Astrocyte (in vitro differentiated cells and primary cell): ENCODE results near the gene ST14. TPM values are rescaled to one million over a fixed set of nuclear protein-coding genes. Genes with fewer than 3 reads are reported as not detected.

ENCODE experiments used
- DNase-seq: peaks from one replicate; pipeline ENCODE4 v3.0.0-alpha.2; 2010; ENCODE audit warnings: low read depth
- FAIRE-seq: peaks from 2 replicates; lab custom pipeline; 2011; peaks lifted over from hg19 to GRCh38; lab: Jason Lieb, UNC
- H2AFZ ChIP-seq: 2 replicates; pipeline ENCODE4 v1.6.0; 2012; ENCODE audit warnings: low read depth, low read length, inconsistent platforms
- H3K27ac ChIP-seq: 2 replicates; pipeline ENCODE4 v1.5.1; 2011; ENCODE audit warnings: low read depth, low read length, inconsistent platforms
- H3K27me3 ChIP-seq: 2 replicates; pipeline ENCODE4 v1.6.0; 2011; ENCODE audit warnings: low read length, inconsistent platforms; ENCODE audit not compliant: insufficient read depth
- H3K36me3 ChIP-seq: 2 replicates; pipeline ENCODE4 v1.5.1; 2011; ENCODE audit warnings: low read length, inconsistent platforms; ENCODE audit not compliant: insufficient read depth
- H3K4me1 ChIP-seq: 2 replicates; pipeline ENCODE4 v1.5.1; 2011; ENCODE audit warnings: low read length, inconsistent platforms; ENCODE audit not compliant: insufficient read depth
- H3K4me2 ChIP-seq: 2 replicates; pipeline ENCODE4 v1.6.0; 2012; ENCODE audit warnings: low read length, inconsistent platforms
- H3K4me3 ChIP-seq: 2 replicates; pipeline ENCODE4 v1.5.1; 2011; ENCODE audit warnings: low read depth, mild to moderate bottlenecking, low read length, inconsistent platforms; ENCODE audit not compliant: insufficient read depth
- H3K79me2 ChIP-seq: 2 replicates; pipeline ENCODE4 v1.6.0; 2012; ENCODE audit warnings: mild to moderate bottlenecking, low read length, inconsistent platforms; ENCODE audit not compliant: insufficient read depth
- H3K9ac ChIP-seq: 2 replicates; pipeline ENCODE4 v1.6.0; 2012; ENCODE audit warnings: mild to moderate bottlenecking, low read length, inconsistent platforms
- H3K9me3 ChIP-seq: 2 replicates; pipeline ENCODE4 v1.5.1; 2012; ENCODE audit warnings: low read depth, mild to moderate bottlenecking, low read length, inconsistent platforms; ENCODE audit not compliant: insufficient read depth
- H4K20me1 ChIP-seq: 2 replicates; pipeline ENCODE4 v1.6.0; 2012; ENCODE audit warnings: low read length, inconsistent platforms; ENCODE audit not compliant: insufficient read depth
- H3K27ac Mint-ChIP-seq: one replicate; pipeline ENCODE4 v1.8.0; 2021; ENCODE audit warnings: mild to moderate bottlenecking, mixed read lengths; ENCODE audit not compliant: unreplicated experiment
- H3K27me3 Mint-ChIP-seq: one replicate; pipeline ENCODE4 v1.8.0; 2021; ENCODE audit warnings: low read depth, mixed read lengths; ENCODE audit not compliant: unreplicated experiment
- H3K36me3 Mint-ChIP-seq: one replicate; pipeline ENCODE4 v1.8.0; 2021; ENCODE audit warnings: low read depth, mixed read lengths; ENCODE audit not compliant: unreplicated experiment
- H3K4me1 Mint-ChIP-seq: one replicate; pipeline ENCODE4 v1.8.0; 2021; ENCODE audit warnings: low read depth, mixed read lengths; ENCODE audit not compliant: unreplicated experiment
- H3K4me3 Mint-ChIP-seq: one replicate; pipeline ENCODE4 v1.8.0; 2021; ENCODE audit warnings: mild to moderate bottlenecking, moderate library complexity, mixed read lengths; ENCODE audit not compliant: unreplicated experiment
- H3K9me3 Mint-ChIP-seq: one replicate; pipeline ENCODE4 v1.8.0; 2021; ENCODE audit warnings: mild to moderate bottlenecking, mixed read lengths; ENCODE audit not compliant: unreplicated experiment
- CTCF ChIP-seq: IDR thresholded peaks from 2 replicates; pipeline ENCODE4 v1.5.1; 2011; ENCODE audit warnings: low read depth, mild to moderate bottlenecking, inconsistent platforms, low read length, moderate library complexity; ENCODE audit not compliant: insufficient read depth
- EZH2 ChIP-seq: IDR thresholded peaks from 2 replicates; pipeline ENCODE4 v1.6.1; 2012; ENCODE audit warnings: mild to moderate bottlenecking, low read length, inconsistent platforms; ENCODE audit not compliant: insufficient read depth
- total RNA-seq: library from RNA; stranded (reverse); gene quantifications from 2 replicates; pipeline ENCODE4 v1.2.1, GENCODE V29; 2021

ST14 gene
- total RNA-seq, 1 donor from 2014 or later: 4.2 TPM

- no peak for DNase-seq
- Histone ChIP-seq H3K4me1 (no peaks in the 10 kb centered on the region), H3K27ac (no peak overlapping the region), H3K27me3 (peaks cover 28% of the 10 kb centered on the region), H2AFZ (no peak overlapping the region), H3K79me2 (no peaks in the 10 kb centered on the region), H3K4me2 (no peak overlapping the region), H3K9ac (no peak overlapping the region), H3K9me3 (no peaks in the 10 kb centered on the region), H3K4me3 (no peak overlapping the region), H4K20me1 (no peaks in the 10 kb centered on the region), H3K36me3 (no peaks in the 10 kb centered on the region)
- Mint-ChIP-seq H3K4me3 (no peak overlapping the region), H3K4me1 (no peaks in the 10 kb centered on the region), H3K36me3 (peaks cover 2% of the 10 kb centered on the region), H3K27ac (no peak overlapping the region), H3K27me3 (peaks cover 50% of the 10 kb centered on the region), H3K9me3 (peaks cover 7% of the 10 kb centered on the region)
- no peak for FAIRE-seq
- TF ChIP-seq EZH2 (no peak), CTCF (no peak)
Measured at GRCh38 chr11:130217133-130218031, 57.8 kb downstream of the ST14 start.

GRCh38 chr11:130218501-130219070, 59.0 kb downstream of the ST14 start:
- H3K27me3 ChIP-seq: peaks cover 24% of the 10 kb centered on the region
- no peak overlapping the region for H2AFZ ChIP-seq
- TF ChIP-seq EZH2 (no peak), CTCF (no peak)
- no peaks in the 10 kb centered on the region for H3K4me1 ChIP-seq
- H3K27me3 Mint-ChIP-seq: peaks cover 50% of the 10 kb centered on the region
- no peak overlapping the region for H3K27ac ChIP-seq
- no peaks in the 10 kb centered on the region for H3K79me2 ChIP-seq
- no peaks in the 10 kb centered on the region for H4K20me1 ChIP-seq
- no peak overlapping the region for H3K27ac Mint-ChIP-seq
- no peaks in the 10 kb centered on the region for H3K9me3 ChIP-seq
- no peak overlapping the region for H3K4me2 ChIP-seq
- no peak overlapping the region for H3K9ac ChIP-seq
- H3K4me3 ChIP-seq: no peak overlapping the region
- peaks cover 12% of the 10 kb centered on the region for H3K9me3 Mint-ChIP-seq
- H3K36me3 ChIP-seq: no peaks in the 10 kb centered on the region
- no peak for DNase-seq
- H3K4me3 Mint-ChIP-seq: no peak overlapping the region
- peaks cover 2% of the 10 kb centered on the region for H3K36me3 Mint-ChIP-seq
- FAIRE-seq: no peak
- H3K4me1 Mint-ChIP-seq: no peaks in the 10 kb centered on the region

GRCh38 chr11:130219148-130219547, 59.6 kb downstream of the ST14 start:
- no peaks in the 10 kb centered on the region for H3K4me1 Mint-ChIP-seq
- Histone ChIP-seq H3K79me2 (no peaks in the 10 kb centered on the region), H3K27me3 (peaks cover 21% of the 10 kb centered on the region), H3K36me3 (no peaks in the 10 kb centered on the region), H3K9me3 (no peaks in the 10 kb centered on the region), H2AFZ (no peak overlapping the region), H3K9ac (no peak overlapping the region), H4K20me1 (no peaks in the 10 kb centered on the region), H3K4me2 (no peak overlapping the region), H3K4me3 (no peak overlapping the region), H3K4me1 (no peaks in the 10 kb centered on the region), H3K27ac (no peak overlapping the region)
- no peak overlapping the region for H3K4me3 Mint-ChIP-seq
- FAIRE-seq: no peak
- no peak overlapping the region for H3K27ac Mint-ChIP-seq
- no peak for TF ChIP-seq CTCF
- no peak for TF ChIP-seq EZH2
- H3K36me3 Mint-ChIP-seq: peaks cover 5% of the 10 kb centered on the region
- peaks cover 12% of the 10 kb centered on the region for H3K9me3 Mint-ChIP-seq
- H3K27me3 Mint-ChIP-seq: peaks cover 50% of the 10 kb centered on the region
- no peak for DNase-seq
